ENCODE data around the gene NOL4L. TPM values are rescaled to one million over a fixed set of nuclear protein-coding genes. Genes with fewer than 3 reads are reported as not detected.

The NOL4L gene
- total and polyA plus RNA-seq, 8 donors = 3.8 to 54.0 (median 15.0) TPM

- Histone ChIP-seq H3K9me3 (no peaks in the 10 kb centered on the region), H3K27me3 (no peaks in the 10 kb centered on the region), H3K27ac (no peak overlapping the region), H3K4me3 (no peak overlapping the region), H3K36me3 (no peaks in the 10 kb centered on the region), H3K4me1 (peaks cover 0 to 11% (median 5%) of the 10 kb centered on the region in 4 donors)
- DNase-seq = no peak
- TF ChIP-seq POLR2A (IDR thresholded peaks at IDR 0.05) (no peak), EP300 (IDR thresholded peaks at IDR 0.05) (no peak), POLR2AphosphoS5 (IDR thresholded peaks at IDR 0.05) (no peak), CTCF (IDR thresholded peaks at IDR 0.05) (no peak)
- intact Hi-C loops (cut with DNase I; ENCODE audit: low total_unique reads) = no loop called here
- WGBS, 5 donors = 77 to 92% (median 88%) methylated on average over 5 of the region's 5 CpGs
Measured at GRCh38 chr20:32575805-32576204, 9.3 kb downstream of the NOL4L start.

- Histone ChIP-seq H3K4me3 (no peak overlapping the region), H3K36me3 (no peaks in the 10 kb centered on the region), H3K27me3 (no peaks in the 10 kb centered on the region), H3K9me3 (no peaks in the 10 kb centered on the region), H3K27ac (no peak overlapping the region), H3K4me1 (peaks cover 0 to 17% (median 5%) of the 10 kb centered on the region in 4 donors)
- 80 to 90% (median 88%) methylated on average over 9 of the region's 9 CpGs for WGBS, 5 donors
- intact Hi-C loops (cut with DNase I; ENCODE audit: low total_unique reads) = no loop called here
- DNase-seq = no peak
- TF ChIP-seq EP300 (IDR thresholded peaks at IDR 0.05) = no peak
- no peak for TF ChIP-seq CTCF (IDR thresholded peaks at IDR 0.05)
- TF ChIP-seq POLR2AphosphoS5 (IDR thresholded peaks at IDR 0.05) = no peak
- TF ChIP-seq POLR2A (IDR thresholded peaks at IDR 0.05) = no peak
Measured at GRCh38 chr20:32575227-32575581, 9.9 kb downstream of the NOL4L start.

- 37 to 64% (median 48%) methylated on average over 23 to 34 of the region's 34 CpGs for WGBS, 5 donors
- Histone ChIP-seq H3K9me3 (no peaks in the 10 kb centered on the region), H3K4me1 (peaks cover 0 to 19% (median 8%) of the 10 kb centered on the region in 4 donors), H3K4me3 (no peak overlapping the region), H3K27ac (no peak overlapping the region), H3K27me3 (no peaks in the 10 kb centered on the region), H3K36me3 (no peaks in the 10 kb centered on the region)
- peak in 1 of 2 donors; percentile 80 for DNase-seq
- intact Hi-C loops (cut with DNase I; ENCODE audit: low total_unique reads) = no loop called here
- TF ChIP-seq POLR2A (IDR thresholded peaks at IDR 0.05) (no peak), CTCF (IDR thresholded peaks at IDR 0.05) (no peak), EP300 (IDR thresholded peaks at IDR 0.05) (no peak), POLR2AphosphoS5 (IDR thresholded peaks at IDR 0.05) (no peak)
Measured at GRCh38 chr20:32574296-32575226, 10.6 kb downstream of the NOL4L start.

GRCh38 chr20:32573167-32573851, 11.8 kb downstream of the NOL4L start:
- no peak overlapping the region for H3K27ac ChIP-seq
- no peak for DNase-seq
- H3K9me3 ChIP-seq = no peaks in the 10 kb centered on the region
- 90 to 92% (median 91%) methylated on average over 6 of the region's 6 CpGs for WGBS, 5 donors
- intact Hi-C loops (cut with DNase I; ENCODE audit: low total_unique reads) = no loop called here
- no peak for TF ChIP-seq POLR2A (IDR thresholded peaks at IDR 0.05)
- TF ChIP-seq POLR2AphosphoS5 (IDR thresholded peaks at IDR 0.05) = no peak
- TF ChIP-seq CTCF (IDR thresholded peaks at IDR 0.05) = no peak
- no peak for TF ChIP-seq EP300 (IDR thresholded peaks at IDR 0.05)
- H3K27me3 ChIP-seq = no peaks in the 10 kb centered on the region
- H3K4me3 ChIP-seq = no peak overlapping the region
- peaks cover 0 to 19% (median 8%) of the 10 kb centered on the region in 4 donors for H3K4me1 ChIP-seq
- no peaks in the 10 kb centered on the region for H3K36me3 ChIP-seq
